Stimulated activated CD4-positive, alpha-beta T cell treated with anti-CD3 and anti-CD28 coated beads, Interleukin-15, amount 100 ng/mL, for 48 hours (primary cell): Measurements from ENCODE around the gene RBMS3.

Source experiments
- DNase-seq, 2 donors: peaks; one replicate each; pipeline ENCODE4 v3.0.0-alpha.2; 2020; ENCODE audit warnings: low read depth in 2 of 2

The RBMS3 gene

DNA sequence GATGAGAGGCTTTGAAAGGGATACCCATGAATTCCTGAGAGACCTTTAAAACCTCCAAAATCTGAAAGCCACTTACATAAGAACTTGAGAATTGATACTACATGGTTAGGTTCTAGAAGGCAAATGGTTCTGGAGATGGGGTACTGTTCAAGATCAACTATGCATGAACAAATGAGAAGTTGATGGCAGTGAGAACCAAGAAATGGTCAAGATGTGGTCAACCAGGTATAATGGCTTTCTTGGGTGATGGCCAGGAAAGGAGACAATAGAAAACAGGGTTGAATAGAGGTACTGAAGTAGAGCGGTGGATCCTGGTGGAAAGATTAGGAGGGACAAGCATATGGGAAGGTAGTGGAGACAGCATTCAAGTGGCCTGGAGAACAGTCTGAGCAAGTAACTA lies 200.4 kb downstream of the RBMS3 start:
- no peak for DNase-seq

DNA sequence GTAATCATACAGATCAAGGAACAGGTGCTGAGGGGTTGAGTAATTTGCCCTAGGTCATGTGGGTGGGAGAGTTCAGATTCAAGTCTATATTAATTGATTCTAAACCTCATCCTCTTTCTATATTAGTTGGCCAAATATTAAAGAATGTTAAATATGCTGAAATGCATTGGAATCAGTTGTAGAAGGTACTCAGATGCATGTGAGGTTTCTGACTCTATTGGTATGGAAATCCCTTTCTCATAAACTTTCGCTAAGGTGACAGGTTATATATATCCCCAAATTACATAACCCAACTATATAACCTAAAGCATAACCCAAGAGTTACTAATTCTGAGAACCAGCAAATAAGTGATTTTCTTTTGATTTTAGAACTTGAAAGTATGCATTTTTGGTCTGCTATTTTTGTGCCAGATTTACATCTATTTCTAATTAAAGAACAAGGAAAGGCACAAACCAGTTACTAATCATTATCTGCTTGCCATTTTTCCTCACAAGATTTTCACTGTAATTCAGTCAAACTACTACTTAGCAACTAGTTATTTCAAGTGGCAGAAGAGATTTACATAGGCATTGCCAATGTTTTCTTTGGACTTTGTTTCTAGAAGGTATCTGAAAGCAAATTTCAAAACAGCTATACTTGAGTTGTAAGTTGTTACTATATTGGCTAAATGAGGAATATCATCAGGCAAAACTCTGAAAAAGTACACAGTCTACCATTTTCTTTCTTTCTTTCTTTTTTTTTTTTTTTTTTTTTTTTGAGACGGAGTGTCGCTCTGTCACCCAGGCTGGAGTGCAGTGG lies 201.3 kb downstream of the RBMS3 start:
- DNase-seq = no peak

- no peak for DNase-seq
These were observed 203.8 kb downstream of the RBMS3 start for GRCh38 chr3:29484633-29485032.

DNA sequence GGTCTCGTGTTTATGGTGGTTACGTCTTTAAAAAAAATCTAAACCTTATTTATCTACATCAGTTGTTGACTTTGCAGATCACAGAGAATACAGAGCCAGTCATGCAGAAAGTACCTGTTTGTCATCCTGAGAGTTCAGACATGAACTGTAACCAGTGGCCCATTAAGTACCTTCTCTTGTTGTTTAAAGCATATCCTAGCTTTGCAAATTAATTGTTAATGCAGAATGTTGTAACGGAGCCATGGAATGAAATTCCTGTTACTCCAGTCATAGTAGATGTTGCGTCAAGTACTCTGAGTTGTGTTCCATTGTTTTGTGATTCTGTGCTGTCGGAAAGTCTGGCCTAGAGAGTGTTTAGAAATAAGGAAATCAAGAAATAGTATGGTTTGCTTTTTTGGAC lies 205.2 kb downstream of the RBMS3 start:
- DNase-seq = no peak

GRCh38 chr3:29486917-29487316 lies 206.0 kb downstream of the RBMS3 start:
- no peak for DNase-seq

GRCh38 chr3:29488922-29489321 lies 208.1 kb downstream of the RBMS3 start:
- DNase-seq = no peak

DNA sequence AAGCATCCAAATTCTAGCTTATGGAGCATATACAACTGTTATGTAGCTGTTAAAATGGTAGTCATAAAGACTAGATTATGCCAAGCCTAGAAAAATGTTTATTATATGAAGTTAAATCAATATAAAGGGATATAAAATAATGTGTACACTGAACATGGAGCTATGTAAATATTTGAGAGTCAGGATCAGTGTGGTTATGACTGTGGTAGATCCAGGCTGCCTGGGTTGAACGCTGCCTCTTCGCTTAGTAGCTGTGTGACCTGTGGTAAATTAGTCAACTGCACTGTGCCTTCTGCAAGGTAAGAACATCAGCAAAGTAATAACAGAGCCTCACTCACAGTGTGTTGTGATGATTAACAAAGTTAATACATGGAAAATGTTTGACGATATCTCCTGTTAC lies 212.2 kb downstream of the RBMS3 start:
- DNase-seq = no peak

- no peak for DNase-seq
These were observed 213.6 kb downstream of the RBMS3 start for GRCh38 chr3:29494305-29495036.

DNA sequence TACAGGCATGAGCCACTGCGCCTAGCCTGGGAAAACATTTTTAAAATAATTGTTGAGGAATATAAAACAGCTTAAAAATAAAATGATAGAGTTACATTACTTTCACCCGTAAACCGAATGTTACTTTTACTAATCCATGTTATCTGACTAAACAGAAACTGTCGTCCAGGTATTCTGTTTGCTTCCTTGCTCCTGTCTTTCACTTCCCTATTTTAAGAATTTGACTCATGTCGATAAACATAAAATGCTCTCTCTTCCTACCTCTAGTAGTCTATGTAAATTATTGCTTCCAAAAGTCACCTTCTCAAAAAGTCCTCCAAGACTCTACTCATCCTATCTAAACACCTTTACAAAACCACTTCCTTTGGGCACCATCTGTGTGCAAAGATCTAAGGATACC lies 216.4 kb downstream of the RBMS3 start:
- DNase-seq = no peak

DNA sequence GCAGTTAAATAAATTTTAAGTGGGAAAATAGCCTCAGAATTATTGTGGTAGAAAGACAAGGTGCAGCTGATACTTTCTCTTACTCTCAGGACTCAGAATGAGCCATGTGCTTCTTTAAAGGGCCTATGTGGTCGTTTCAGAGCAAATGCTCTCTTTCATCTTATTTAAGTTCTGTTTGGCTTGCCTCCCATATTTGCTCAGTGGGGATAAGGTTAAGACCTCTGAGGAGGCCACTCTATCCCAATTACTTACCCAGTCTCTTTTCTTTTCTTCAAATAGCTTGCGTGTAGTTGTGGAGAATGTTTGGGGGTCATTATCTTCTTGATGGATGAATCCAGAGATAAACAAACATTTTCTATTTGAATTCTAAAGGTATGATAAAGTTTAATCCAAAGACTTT lies 221.9 kb downstream of the RBMS3 start:
- DNase-seq = no peak

GRCh38 chr3:29503314-29503713 lies 222.4 kb downstream of the RBMS3 start:
- DNase-seq = no peak

- DNase-seq = no peak
These were observed 223.1 kb downstream of the RBMS3 start for GRCh38 chr3:29503958-29504357.

DNA sequence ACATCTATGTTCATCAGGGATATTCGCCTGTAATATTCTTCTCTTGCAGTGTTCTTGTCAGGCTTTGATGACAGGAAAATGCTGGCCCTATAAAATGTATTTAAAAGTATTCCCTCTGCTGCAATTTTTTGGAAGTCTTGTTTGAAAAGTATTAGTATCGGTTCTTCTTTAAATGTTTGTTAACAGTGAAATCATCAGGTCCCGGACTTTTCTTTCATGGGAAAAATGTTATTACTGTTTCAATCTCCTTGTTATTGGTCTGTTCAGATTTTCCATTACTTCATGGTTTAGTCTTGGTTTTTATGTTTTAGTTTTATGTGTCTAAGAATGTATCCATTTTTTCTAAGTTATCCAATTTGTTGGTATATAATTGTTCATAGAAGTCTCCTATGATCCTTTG lies 225.6 kb downstream of the RBMS3 start:
- no peak for DNase-seq

DNA sequence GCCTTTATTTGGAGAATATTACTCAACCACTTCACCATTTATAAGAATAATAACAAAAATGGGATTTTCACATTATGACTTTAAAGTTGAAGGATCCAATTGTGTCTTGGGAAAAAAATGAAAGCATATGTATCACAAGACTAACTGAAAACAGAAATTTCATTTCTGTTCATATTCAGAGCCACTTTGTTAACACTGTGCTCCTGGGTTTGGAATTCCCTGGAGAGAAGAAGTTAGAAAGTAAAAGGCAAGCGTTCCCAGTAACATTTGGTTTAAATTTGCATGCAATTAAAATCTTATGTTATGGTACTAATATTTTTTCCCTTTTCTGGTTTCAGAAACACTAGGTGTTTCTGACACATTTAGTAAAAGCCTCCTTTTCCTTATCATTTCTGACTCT lies 230.8 kb downstream of the RBMS3 start:
- no peak for DNase-seq

- no peak for DNase-seq
These were observed 231.8 kb downstream of the RBMS3 start for GRCh38 chr3:29512641-29513040.

DNA sequence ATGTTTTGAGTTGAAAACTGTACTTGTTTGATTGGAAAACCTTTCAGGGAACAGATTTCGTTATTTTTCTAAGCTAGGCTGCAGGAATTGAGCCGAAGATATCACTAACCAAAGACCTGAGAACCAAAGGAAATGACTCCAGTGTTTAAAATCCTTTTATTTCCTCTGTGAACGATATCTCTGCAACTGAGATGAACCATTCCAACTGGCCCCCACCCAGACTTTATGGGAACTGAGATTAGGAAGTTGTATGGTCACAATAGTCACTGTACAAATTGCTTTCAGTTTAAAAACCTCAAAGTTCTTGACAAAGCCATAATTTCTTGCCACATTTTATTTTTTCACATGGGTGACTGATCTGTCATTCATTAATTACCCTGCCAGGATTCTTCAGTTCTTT lies 232.4 kb downstream of the RBMS3 start:
- no peak for DNase-seq

GRCh38 chr3:29514170-29514569 lies 233.3 kb downstream of the RBMS3 start:
- DNase-seq = no peak

GRCh38 chr3:29514912-29515311 lies 234.0 kb downstream of the RBMS3 start:
- no peak for DNase-seq

DNA sequence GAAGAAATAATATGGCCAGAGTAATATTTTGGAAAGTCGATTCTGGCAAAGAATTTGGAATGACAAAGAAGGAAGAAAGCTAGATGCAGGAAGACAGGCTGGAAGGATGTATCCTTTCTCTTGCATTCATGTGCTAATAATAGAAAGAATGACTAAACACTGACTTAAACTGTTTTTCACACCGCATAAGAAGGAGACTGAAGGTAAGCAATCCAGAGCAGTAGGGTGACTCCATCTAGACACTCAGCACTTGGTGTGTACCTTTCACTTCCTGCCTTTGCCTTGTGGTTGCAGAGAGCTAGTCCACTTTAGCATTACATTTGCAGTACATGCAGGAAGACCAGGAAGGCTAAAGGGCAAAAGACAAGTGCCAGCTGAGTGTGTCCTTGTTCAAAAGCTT lies 234.6 kb downstream of the RBMS3 start:
- no peak for DNase-seq

GRCh38 chr3:29516164-29516563 lies 235.3 kb downstream of the RBMS3 start:
- no peak for DNase-seq

- no peak for DNase-seq
These were observed 239.9 kb downstream of the RBMS3 start for GRCh38 chr3:29520764-29521163.

DNA sequence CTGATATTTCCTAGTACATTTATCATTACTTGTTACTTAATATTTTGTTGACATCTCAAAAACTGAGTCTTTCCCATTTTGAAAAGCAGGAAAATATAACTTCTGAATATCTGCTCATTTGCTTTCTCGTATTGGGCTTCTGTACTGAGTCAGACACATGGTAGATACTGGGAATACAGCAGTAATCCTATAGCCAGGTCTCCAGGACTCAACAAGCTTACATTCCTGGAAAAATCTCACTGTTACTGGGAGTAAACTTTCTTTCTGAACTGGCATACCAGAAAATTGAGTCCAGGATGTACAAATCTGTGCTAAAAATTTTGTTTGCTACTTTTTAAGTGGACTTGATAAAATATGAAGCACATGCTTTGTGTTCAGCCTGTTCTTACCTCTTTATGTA lies 240.4 kb downstream of the RBMS3 start:
- no peak for DNase-seq

DNA sequence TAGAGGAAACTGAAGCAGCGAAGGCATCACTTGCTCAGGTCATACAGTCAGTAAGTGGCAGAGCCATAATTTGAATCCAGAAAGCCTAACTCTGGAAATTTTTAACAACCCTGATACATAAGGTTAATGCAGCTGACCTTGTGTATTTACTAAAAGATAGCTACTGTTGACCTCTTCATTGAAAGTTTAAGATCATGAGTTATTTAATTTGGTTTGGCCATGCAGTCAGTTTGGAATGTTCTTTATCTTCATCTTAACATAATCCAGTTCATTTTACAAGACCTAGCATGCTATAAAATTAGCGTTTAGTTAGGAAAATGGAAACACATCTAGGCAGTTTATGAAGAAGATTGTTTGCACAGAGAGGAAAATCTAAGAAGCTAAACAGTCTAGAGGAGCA lies 240.9 kb downstream of the RBMS3 start:
- no peak for DNase-seq
